ENCODE results near the gene SLIT3.

Gene SLIT3

GRCh38 chr5:168992687-168993086 is 308.3 kb downstream of the SLIT3 start:
- no peak for DNase-seq (ENCODE audit: low read depth in 3 of 3)

DNA sequence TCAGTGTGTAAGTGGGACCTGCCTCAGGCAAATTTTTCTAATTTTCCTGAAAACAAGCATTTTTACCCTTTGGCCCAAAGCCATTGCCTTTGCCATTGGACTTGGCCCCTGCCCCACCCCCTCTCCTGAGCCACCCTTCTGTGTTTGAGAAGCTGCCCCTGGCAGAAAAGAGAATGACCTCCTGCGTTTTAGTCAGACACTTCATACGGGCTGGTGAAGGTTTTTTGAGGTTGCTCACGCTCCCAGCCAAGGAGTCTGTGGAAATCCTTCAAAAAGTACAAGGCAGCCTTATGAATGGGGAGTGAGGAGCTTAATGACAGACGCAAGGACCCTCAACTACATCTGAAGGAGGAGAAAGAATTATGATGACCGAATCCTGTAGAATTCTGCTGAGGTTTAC is 308.9 kb downstream of the SLIT3 start:
- DNase-seq (ENCODE audit: low read depth in 3 of 3): no peak

DNA sequence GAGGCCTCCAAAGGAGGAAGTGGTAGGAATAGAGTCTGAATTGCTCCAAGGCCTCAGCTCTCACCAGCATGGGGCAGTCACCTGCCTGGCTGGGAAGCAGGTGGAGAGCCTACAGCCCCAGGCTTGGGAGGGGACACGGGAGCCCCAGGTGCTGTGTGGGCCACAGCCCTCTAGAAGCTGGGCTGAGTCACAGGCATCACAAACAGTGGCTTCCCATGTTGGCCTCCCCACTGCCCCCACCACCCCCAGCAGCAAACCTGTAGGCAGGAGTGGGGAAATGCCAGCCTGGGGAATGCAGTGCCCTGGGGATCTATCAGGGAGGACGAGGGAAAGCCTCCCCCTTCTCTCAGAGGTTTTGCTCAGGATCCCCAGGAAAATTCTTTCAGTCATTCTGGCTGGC is 309.6 kb downstream of the SLIT3 start:
- DNase-seq (ENCODE audit: low read depth in 3 of 3): no peak

- DNase-seq (ENCODE audit: low read depth in 3 of 3): no peak
Measured at GRCh38 chr5:168990679-168991078, 310.3 kb downstream of the SLIT3 start.

DNA sequence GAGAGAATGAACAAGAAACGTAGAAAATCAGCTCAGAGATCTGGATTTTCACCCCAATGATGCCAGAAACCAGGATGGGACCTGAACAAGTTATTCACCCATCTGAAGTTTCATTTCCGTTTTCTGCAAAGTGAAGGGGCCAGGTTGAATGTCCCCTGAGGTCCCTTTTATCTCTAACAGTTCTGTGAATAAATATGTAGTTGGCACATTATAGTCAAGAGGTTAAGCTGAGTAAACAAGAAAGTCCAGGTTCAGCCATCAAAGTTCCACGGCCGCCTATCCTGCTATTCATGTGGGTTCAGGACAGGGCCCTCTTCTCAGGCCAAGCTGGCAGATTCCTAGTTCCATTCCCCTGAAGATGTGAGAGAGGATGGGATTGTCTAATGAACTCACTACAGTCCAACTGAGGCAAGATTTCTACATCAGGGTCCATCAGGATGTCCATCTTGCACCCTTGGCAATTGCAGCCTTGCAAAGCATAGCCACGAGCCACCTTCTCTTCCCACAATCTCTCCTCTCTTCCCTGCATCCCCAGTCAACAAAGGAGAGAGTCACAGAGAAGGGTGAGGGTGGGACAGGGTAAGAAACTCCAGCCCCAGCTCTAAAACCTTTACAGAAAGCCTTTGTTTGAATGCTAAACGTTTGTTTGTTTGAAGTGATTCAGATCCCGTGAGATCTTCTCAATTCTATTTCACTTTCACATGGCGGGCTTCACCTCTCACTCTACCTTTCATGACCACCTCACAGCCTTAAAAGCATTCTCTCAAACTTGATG is 311.0 kb downstream of the SLIT3 start:
- DNase-seq (ENCODE audit: low read depth in 3 of 3): no peak

DNA sequence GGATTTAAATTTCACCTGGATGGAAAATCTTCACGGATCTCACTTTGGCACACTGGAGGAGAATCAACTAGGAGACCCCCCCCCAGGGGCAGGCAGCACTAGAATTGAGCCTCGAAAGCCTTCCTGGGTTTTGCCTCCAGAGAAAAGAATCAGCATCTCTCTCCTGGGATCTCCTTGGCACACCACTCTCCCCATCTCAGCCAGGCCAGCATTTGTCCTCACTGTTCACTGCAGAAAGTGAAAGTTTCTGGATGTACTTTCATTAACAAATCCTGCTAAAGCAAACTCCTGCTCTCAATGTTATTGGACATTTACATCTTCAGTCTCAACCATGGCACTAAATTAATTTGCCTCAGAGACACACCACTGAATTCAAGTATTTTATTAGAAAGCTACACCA is 312.2 kb downstream of the SLIT3 start:
- no peak for DNase-seq (ENCODE audit: low read depth in 3 of 3)

DNA sequence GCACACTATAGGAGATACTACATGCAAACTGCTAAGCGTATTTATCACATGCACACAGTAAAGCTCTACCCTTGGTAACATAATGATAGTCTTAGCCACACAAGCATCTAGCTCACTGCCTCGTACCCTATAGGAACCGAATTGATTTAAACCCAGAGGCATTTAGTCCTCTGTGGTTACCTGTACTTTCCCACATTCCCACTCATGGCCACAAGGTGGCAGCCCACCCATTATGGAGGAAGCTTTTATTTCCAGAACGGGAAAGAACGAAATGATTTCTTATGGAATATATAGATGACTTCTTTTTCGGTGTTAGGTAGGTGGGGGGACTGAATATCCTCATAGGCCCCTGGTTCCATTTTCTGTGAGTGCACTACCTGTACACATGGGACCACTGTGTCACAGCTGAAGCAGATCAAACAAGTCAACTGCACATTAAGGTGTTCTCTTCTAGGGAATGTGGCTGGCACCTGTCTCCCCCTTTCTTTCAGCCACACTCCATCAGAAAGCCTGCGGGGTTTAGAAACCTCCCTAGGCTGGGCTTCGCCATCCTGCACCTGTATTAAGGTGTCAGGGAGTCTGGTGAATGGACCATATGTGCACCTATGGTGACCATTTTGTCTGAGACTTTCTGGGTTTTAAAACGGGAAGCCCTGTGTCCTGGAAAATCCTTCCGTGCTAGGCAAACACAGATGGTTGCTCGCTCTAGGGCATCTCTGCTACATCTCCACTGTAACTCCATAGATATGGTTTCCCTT is 313.2 kb downstream of the SLIT3 start:
- DNase-seq (ENCODE audit: low read depth in 3 of 3): peak; percentile 15 to 64 (median 22)

GRCh38 chr5:168985454-168985853 is 315.5 kb downstream of the SLIT3 start:
- DNase-seq (ENCODE audit: low read depth in 3 of 3): no peak

DNA sequence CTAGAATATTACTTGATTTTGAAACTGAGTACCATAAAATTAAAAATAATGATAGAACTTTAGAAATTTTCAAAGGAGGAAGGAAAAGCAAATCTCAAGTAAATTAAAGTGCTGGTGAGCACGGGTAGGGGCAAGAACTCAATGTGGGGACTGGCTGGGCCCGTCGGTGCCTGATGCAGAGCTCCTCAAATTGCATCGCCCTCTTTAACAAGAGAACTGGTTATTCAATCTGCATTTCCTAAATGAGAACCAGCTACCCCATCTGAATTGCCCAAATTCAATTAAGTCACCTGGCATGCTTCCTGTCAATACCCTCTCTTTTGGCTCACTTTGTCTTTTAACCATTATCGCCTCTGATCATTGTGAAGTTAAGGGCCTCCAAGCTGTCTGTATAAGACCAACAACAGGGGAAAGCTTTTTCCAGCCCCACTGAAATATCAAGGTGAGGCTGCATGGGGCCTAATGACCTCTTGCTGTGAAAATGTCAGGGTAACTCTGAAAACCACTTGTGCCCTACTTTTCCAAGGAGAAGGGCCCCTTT is 316.7 kb downstream of the SLIT3 start:
- no peak for DNase-seq (ENCODE audit: low read depth in 3 of 3)

DNA sequence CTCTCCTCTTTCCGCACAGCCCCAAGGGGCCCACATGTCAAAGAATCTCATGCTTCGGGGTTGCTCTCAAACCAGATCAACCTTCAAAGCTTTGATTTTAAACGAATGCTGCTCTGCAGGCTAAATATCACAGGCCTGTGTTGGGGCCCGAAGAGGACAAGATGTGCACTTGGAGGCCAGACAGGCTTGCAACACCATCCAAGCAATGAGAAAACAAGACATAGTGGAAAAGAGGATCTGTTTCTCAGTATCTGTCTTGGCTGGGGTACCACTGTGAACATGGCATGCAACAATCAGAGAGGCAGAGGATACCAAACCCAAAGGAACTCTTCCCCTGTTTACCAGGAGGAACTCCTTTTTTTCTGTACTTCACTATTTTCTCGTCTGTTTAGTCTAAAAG is 321.8 kb downstream of the SLIT3 start:
- no peak for DNase-seq (ENCODE audit: low read depth in 3 of 3)

- no peak for DNase-seq (ENCODE audit: low read depth in 3 of 3)
Measured at GRCh38 chr5:168978500-168978899, 322.4 kb downstream of the SLIT3 start.

- DNase-seq (ENCODE audit: low read depth in 3 of 3): no peak
Measured at GRCh38 chr5:168978015-168978414, 322.9 kb downstream of the SLIT3 start.

GRCh38 chr5:168976311-168976970 is 324.5 kb downstream of the SLIT3 start:
- no peak for DNase-seq (ENCODE audit: low read depth in 3 of 3)

GRCh38 chr5:168975331-168975730 is 325.6 kb downstream of the SLIT3 start:
- no peak for DNase-seq (ENCODE audit: low read depth in 3 of 3)

- no peak for DNase-seq (ENCODE audit: low read depth in 3 of 3)
Measured at GRCh38 chr5:168974082-168974481, 326.9 kb downstream of the SLIT3 start.

GRCh38 chr5:168972731-168973130 is 328.2 kb downstream of the SLIT3 start:
- DNase-seq (ENCODE audit: low read depth in 3 of 3): no peak

GRCh38 chr5:168971100-168971499 is 329.8 kb downstream of the SLIT3 start:
- no peak for DNase-seq (ENCODE audit: low read depth in 3 of 3)

DNA sequence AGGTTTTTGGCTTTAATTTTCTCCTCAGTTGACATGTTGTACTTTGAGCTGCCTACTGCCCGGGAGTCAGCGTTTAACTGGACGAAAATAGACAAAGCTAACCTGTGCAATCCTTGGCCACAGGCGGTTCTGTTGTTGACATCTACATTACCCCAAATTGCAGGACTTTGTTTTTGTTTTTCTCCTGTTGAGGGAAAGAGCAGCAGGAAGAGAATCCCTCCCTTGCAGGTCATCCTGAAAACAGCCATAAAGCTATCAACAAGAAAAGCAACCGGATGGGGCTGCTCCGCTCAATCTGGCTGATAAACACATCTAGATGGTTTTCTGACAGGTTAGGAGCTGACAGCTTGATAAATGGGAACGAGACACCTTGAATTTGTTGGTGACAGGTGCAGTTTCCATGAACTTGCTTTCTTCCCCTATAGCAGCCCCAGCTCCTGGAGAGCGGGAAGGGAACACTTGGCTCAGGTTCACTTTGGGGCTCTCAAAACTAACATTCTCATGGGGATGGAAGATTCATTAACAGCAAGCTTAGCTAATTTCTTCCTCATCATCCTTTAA is 331.5 kb downstream of the SLIT3 start:
- DNase-seq (ENCODE audit: low read depth in 3 of 3): no peak

DNA sequence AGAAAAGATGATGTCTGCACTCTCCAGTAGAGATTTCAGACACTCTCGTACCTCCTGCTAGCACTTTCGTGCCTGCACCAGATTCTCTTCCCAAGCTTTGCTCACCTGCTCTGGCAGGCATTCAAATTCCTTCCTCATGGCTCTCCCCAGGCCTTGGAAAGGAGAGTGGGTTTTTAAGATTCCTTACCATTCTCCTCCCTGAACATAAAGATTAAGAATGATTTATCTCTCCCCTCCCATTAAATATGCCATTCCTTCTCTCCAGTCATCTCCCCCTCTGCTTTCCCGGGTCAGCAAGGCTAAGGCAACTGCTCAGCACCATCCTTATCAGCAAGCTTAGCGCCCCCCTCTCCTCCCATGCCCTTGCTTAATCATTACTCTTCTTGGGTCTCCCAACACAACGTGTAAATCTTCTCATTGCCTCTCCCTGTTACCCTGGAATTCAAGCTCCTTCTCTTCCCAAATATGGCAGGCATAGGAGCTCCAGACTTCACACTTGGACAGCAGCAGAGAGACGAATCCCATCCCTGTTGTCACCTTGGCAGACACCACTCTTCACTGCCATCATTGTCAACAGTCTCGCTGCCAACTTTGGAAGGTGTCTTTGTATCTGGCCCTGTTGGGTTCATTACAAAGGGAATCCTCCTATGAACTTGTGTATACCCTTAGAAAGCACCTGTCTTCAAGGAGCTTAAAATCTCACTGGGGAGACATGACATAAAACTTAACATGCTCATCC is 332.9 kb downstream of the SLIT3 start:
- DNase-seq (ENCODE audit: low read depth in 3 of 3): no peak

GRCh38 chr5:168965638-168966037 is 335.3 kb downstream of the SLIT3 start:
- DNase-seq (ENCODE audit: low read depth in 3 of 3): no peak

DNA sequence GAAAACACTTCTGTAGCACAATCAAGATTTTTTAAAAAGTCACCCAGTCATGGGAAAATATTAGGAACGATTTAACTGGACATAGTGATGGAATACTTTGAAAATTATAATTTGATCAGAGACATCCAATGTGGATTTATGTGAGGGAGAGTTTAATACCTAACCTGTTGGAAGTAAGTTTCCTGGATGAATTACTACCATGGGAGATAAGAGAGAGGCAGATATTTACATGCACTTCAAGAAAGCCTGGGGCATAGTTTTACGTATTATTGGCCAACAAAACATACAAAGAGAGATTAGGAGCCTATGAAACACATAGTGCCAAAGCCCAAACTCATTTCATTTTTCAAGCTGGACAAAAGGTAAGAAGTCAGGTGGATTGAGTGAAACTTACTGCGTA is 336.8 kb downstream of the SLIT3 start:
- no peak for DNase-seq (ENCODE audit: low read depth in 3 of 3)
